GM12873 (cell line): ENCODE measurements around the gene RBM10.

ENCODE experiments used
- CTCF ChIP-seq: IDR thresholded peaks from 2 replicates; pipeline ENCODE4 v1.5.1; 2012; ENCODE audit warnings: low read depth, mild to moderate bottlenecking, moderate library complexity, low read length, control low read depth; ENCODE audit not compliant: insufficient read depth; ENCODE audit errors: missing control alignments

RBM10 gene

DNA sequence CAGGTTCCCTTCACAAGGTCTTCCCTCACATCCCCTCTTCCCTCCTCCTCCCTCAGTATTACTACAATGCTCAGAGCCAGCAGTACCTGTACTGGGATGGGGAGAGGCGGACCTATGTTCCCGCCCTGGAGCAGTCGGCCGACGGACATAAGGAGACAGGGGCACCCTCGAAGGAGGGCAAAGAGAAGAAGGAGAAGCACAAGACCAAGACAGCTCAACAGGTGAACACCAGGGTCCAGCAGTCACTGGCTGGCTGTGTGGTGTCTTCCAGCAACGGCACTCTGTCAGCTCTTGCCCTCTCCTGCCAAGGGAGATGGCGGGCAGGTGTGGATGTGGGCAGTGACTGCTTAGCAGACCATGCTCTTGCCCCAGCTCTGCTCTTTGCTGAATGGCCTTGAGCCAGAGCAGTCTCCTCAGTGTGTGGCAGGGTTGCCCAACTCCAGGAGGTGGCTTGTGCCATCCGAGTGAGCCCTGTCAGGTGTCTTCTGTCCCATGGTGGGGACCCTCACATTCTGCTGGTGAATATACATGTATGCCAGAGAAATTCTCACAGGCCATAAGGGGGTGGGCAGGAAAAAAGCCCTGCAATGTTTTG, 37.2 kb downstream of the RBM10 start:
- TF ChIP-seq CTCF: no peak

- TF ChIP-seq CTCF: no peak
These were observed 39.5 kb downstream of the RBM10 start for GRCh38 chrX:47184486-47184885.

GRCh38 chrX:47185241-47185640, 40.2 kb downstream of the RBM10 start:
- TF ChIP-seq CTCF: no peak

GRCh38 chrX:47186096-47186740, 41.2 kb downstream of the RBM10 start:
- no peak for TF ChIP-seq CTCF

GRCh38 chrX:47187106-47187677, 42.2 kb downstream of the RBM10 start:
- TF ChIP-seq CTCF: no peak

- TF ChIP-seq CTCF: no peak
These were observed 44.9 kb downstream of the RBM10 start for GRCh38 chrX:47189906-47190305.

DNA sequence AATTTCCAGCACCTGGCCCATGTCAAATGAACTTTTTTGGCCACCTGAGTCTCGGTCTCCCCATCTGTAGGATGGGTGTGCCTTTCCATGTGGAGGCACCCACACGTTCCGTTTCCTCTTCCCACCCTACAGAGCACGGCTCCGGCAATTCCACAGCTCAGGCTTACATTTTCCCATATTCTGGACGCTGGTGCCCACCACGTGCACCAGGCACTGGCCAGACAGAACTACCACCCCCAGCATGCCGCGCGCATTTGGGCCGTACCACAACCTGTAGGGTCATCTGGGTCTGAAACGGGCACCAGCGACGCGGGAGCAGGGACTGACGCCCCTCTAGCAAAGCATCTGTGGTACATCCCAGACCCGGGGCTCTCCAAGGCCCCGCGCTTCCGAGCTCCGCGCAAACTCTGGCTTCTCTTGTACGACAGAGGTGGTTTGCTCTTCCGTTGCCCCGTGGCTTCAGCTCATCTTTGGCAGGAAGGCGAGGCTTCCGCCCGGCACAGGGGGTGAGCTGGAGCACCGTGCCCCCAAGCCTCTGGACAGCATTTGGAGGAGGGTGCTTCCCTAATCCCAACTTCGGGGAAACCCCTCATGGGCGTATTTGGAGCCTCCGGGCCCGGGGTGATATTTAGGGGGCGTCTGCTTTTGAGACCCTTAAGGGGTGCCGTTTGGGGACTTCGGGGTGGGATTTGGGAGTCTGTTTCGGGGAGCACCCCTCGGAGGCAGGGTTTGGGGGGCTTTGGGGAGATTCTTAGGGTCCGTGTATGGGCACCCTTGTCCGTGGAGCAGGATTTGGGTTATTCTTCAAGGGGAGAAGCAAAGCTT, 45.6 kb downstream of the RBM10 start:
- TF ChIP-seq CTCF: no peak
